ENCODE results near the gene ADPRHL1. TPM values are rescaled to one million over a fixed set of nuclear protein-coding genes. Genes with fewer than 3 reads are reported as not detected.

ADPRHL1 gene
- total RNA-seq, 1 donor from 2014 or later, result 2.8 TPM

DNA sequence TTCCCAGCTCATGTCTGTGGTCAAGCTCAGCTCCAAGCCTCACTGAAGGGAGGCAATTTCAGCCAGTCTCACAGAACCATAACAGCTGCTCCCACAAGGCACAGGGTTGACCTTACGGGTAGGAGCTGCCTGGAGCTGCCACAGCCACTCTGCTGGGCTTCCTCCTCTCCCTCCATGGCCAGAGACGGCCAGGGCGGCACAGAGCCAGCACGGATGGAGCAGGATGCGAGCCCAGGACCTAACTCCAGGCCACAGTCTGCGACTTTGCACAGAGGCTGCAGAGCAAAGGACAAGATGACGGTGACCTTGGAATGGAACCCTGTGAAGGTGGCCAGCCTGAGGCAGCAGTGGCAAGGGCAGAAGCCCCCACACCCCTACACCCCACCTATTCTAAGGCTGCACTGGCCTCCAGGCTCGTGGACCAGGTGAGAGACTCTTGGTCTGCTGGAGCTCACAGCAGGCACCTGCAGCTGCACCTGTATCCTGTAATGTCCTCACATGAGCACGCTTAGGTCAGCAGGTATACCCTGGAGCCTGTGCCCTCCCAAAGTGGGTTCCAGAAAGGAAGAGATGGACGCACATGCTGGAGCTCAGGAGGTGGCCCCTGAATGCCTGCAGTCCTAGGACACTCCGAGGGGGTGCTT lies 29.6 kb downstream of the ADPRHL1 start:
- Mint-ChIP-seq H3K27me3 (ENCODE audit: low read depth) (no peaks in the 10 kb centered on the region), H3K27ac (ENCODE audit: unreplicated experiment) (no peak overlapping the region), H3K4me3 (no peak overlapping the region), H3K4me1 (peaks cover 5% of the 10 kb centered on the region), H3K9me3 (no peaks in the 10 kb centered on the region), H3K36me3 (ENCODE audit: low read depth) (no peaks in the 10 kb centered on the region)
- DNase-seq (ENCODE audit: low read depth, low spot score), result no peak
- TF ChIP-seq, protein P1, sequence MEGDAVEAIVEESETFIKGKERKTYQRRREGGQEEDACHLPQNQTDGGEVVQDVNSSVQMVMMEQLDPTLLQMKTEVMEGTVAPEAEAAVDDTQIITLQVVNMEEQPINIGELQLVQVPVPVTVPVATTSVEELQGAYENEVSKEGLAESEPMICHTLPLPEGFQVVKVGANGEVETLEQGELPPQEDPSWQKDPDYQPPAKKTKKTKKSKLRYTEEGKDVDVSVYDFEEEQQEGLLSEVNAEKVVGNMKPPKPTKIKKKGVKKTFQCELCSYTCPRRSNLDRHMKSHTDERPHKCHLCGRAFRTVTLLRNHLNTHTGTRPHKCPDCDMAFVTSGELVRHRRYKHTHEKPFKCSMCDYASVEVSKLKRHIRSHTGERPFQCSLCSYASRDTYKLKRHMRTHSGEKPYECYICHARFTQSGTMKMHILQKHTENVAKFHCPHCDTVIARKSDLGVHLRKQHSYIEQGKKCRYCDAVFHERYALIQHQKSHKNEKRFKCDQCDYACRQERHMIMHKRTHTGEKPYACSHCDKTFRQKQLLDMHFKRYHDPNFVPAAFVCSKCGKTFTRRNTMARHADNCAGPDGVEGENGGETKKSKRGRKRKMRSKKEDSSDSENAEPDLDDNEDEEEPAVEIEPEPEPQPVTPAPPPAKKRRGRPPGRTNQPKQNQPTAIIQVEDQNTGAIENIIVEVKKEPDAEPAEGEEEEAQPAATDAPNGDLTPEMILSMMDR (conservative IDR thresholded peaks at IDR 0.05), result no peak

DNA sequence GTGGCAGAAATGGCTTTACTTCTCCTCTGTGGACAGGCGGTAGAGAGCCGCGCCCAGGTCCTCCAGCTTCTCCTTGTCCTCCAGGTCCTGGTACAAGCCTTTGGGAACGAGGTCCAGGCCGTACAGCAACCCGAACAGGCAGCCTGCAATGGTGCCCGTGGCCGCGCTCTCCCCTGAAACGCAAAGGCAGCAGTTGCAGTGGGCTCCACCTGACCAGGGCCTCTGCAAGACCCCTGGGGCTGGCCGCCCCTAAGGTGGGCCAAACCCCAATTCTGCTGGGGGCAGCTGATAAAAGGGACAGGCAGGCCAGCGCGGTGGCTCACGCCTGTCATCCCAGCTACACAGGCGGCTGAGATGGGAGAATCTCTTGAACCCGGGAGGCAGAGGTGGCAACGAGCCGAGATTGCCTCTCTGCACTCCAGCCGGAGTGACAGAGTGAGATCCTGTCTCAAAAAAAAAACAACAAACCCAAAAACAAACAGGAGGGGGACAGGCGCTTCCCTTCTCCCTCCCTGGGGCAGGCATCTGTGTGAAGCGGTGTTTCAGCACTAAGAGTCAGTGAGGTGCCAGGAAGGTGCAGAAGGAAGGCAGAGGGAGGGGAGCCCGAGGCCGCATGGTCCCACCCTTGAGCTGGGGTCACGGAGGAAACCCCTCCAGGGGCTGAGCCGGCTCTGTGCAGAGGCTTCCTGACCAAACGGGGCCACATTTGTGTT lies 30.3 kb downstream of the ADPRHL1 start:
- Mint-ChIP-seq H3K27ac (ENCODE audit: unreplicated experiment) (no peak overlapping the region), H3K36me3 (ENCODE audit: low read depth) (no peaks in the 10 kb centered on the region), H3K4me1 (peaks cover 5% of the 10 kb centered on the region), H3K27me3 (ENCODE audit: low read depth) (no peaks in the 10 kb centered on the region), H3K4me3 (no peak overlapping the region), H3K9me3 (no peaks in the 10 kb centered on the region)
- no peak for DNase-seq (ENCODE audit: low read depth, low spot score)
- TF ChIP-seq, protein P1 (conservative IDR thresholded peaks at IDR 0.05), result no peak

DNA sequence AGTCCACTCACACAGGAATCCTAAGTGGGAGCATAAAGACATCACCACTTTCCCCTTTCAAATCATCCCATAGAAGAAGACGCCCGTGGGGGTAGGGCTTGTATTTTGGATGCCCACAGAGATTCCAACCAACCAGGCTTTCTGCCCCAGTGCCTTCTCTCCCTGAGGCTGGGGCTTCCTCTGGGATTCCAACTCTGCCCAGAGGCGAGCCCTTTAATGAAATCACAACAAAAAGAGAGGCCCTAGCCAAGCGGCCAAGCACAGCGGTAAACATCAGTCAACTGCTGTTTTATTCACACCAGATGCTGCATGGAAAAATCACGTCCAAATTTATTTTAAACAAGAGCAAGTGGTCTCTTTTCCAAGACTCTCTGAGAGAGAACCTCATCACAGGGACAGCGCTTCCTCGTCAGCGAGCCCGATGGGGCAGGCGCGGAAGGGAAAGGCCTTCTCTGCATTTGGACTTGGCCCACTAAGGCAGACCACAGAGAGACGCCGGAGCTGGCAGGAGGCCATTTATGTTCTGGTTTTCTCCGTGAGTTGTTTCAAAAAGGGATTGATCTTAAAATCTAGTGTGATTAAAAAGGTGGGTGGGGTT lies 31.5 kb downstream of the ADPRHL1 start:
- H3K27ac Mint-ChIP-seq (ENCODE audit: unreplicated experiment), result no peak overlapping the region
- no peak for DNase-seq (ENCODE audit: low read depth, low spot score)
- H3K4me3 Mint-ChIP-seq, result no peak overlapping the region
- TF ChIP-seq, protein P1 (conservative IDR thresholded peaks at IDR 0.05), result no peak
- no peaks in the 10 kb centered on the region for H3K36me3 Mint-ChIP-seq (ENCODE audit: low read depth)
- no peaks in the 10 kb centered on the region for H3K9me3 Mint-ChIP-seq
- peaks cover 1% of the 10 kb centered on the region for H3K27me3 Mint-ChIP-seq (ENCODE audit: low read depth)
- H3K4me1 Mint-ChIP-seq, result peaks cover 5% of the 10 kb centered on the region

DNA sequence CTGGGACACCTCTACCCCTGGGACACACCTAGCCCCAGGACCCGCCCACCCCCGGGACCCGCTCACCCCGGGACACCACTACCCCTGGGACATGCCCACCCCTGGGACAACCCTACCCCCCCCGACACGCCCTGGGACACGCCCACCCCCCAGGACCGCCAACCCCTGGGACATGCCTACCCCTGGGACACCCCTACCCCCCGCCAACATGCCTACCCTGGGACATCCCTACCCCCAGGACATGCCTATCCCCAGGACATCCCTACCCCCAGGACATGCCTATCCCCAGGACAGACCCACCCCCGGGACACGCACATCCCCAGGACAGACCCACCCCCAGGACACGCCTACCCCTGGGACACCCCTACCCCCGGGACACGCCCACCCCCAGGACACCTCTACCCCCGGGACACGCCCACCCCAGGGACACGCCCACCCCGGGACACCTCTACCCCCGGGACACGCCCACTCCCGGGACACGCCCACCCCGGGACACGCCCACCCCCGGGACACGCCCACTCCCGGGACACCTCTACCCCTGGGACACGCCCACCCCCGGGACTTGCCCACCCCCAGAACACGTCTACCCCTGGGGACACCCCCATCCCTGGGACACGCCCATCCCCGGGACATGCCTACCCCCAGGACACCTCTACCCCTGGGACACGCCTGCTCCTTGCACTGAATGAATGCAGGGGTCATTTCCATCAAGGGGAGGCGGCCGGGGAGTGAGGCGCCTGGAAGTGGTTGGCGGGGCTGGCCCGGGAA lies 32.3 kb downstream of the ADPRHL1 start:
- DNase-seq (ENCODE audit: low read depth, low spot score), result no peak
- H3K4me1 Mint-ChIP-seq, result peaks cover 5% of the 10 kb centered on the region
- no peaks in the 10 kb centered on the region for H3K36me3 Mint-ChIP-seq (ENCODE audit: low read depth)
- TF ChIP-seq, protein P1 (conservative IDR thresholded peaks at IDR 0.05), result no peak
- no peak overlapping the region for H3K27ac Mint-ChIP-seq (ENCODE audit: unreplicated experiment)
- peaks cover 3% of the 10 kb centered on the region for H3K27me3 Mint-ChIP-seq (ENCODE audit: low read depth)
- no peaks in the 10 kb centered on the region for H3K9me3 Mint-ChIP-seq
- H3K4me3 Mint-ChIP-seq, result no peak overlapping the region

DNA sequence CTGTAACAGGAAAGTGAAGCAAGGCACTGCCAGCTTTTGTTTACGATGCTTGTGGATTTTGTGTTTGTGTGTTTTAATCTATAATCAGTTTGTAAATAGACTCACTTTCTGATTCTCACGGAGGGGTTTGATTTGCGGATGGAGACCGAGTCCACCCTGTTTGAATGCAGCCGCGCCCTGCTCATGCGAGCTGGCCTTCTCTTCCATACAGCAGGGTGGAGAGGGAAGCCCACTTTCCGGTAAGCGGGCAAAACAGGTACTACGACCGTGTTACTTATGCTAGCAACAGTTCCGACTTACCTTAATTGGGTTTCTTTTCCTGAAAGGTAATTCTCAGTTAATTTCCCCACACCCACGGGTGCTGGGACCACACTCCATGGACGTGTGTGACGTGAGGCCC lies 33.1 kb downstream of the ADPRHL1 start:
- peak overlapping the region; percentile 19 for H3K27ac Mint-ChIP-seq (ENCODE audit: unreplicated experiment)
- H3K4me3 Mint-ChIP-seq, result no peak overlapping the region
- no peaks in the 10 kb centered on the region for H3K9me3 Mint-ChIP-seq
- H3K4me1 Mint-ChIP-seq, result peaks cover 5% of the 10 kb centered on the region
- H3K36me3 Mint-ChIP-seq (ENCODE audit: low read depth), result no peaks in the 10 kb centered on the region
- peaks cover 3% of the 10 kb centered on the region for H3K27me3 Mint-ChIP-seq (ENCODE audit: low read depth)
- no peak for DNase-seq (ENCODE audit: low read depth, low spot score)
- TF ChIP-seq, protein P1 (conservative IDR thresholded peaks at IDR 0.05), result no peak

Measured in neural crest cell (in vitro differentiated cells).